ENCODE measurements around the gene PRRC2A.
A peak's percentile ranks its signal among the peaks of the same experiment; 100 is the strongest.
"Not testable (repeated sequence)": the region's sequence is repeated elsewhere in the genome, so short reads cannot be mapped to it uniquely, and the experiment has no call there.

Gene PRRC2A

GRCh38 chr6:31586008-31586407 lies 34.5 kb upstream of the PRRC2A start, which contains the start of gene LST1:
LST1 (plus strand) TSS chr6:31586277; CDS start chr6:31587300, 1,023 bp downstream.
- no peak for DNase-seq (ENCODE audit: low read depth)

DNA sequence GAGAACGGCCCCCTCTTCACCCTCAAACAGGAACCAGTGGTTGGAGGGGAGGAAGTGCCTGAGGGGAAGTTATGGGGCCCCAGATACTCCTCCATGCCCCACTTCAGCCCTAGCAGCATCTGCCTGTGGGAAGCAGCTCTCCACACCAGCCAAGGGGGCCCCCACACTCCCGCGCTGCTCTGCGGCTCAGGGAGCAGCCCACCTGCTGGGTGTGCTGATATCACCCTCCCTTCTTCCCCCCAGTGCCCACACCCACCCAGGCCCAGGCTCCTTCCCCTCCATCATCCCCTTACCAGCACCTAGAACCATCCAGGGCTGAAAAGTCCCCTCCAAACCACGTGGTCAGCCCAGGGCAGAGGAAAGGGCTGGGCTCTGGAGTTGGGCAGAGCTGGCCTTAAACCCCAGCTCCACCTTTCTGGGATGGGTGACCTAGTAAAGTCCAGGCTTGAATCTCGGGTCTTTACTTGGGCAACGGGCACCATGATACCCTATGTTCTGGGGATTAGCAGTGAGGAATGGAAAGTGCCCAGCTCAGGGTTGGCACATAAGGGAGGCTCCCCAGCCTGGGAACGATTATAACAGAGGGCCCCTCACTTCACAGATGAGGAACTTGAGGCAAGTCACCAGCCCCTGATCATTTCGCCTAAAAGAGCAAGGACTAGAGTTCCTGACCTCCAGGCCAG lies 33.8 kb upstream of the PRRC2A start:
- no peak for DNase-seq (ENCODE audit: low read depth)

DNA sequence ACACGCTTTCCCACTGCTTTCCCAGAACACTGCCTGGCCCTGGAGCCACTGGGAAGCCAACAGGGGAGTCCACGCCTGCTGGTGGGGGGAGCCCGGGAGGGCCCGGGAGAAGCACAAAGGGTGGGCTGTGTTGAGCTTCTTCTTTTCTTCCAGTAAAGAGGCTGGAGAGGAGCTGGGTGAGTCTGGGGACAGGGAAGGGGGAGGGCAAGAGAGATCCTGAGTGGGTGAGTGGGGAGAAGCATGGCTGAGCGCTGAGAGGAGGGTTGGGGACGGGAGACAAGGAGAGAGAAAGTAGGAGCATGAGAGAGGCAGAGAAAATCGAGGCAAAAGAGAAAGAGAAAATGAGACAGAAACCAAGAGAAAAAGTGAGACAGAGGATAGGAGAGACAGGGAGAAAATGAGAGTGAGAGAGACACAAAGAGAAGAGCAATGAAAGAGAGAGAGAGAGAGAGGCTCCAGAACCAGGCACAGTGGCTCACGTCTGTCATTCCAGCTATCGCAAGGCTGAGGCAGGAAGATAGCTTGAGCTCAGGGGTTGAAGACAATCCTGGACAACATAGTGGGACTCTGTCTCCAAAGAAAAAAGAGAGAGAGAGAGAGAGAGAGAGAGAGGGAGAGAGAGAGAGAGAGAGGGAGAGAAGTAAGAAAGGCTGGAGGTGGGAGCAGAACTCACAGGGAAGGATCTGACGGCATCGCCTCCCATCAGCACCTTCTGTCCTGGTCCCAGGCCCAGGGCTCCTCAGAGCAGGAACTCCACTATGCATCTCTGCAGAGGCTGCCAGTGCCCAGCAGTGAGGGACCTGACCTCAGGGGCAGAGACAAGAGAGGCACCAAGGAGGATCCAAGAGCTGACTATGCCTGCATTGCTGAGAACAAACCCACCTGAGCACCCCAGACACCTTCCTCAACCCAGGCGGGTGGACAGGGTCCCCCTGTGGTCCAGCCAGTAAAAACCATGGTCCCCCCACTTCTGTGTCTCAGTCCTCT lies 32.4 kb upstream of the PRRC2A start:
- DNase-seq (ENCODE audit: low read depth), result no peak

DNA sequence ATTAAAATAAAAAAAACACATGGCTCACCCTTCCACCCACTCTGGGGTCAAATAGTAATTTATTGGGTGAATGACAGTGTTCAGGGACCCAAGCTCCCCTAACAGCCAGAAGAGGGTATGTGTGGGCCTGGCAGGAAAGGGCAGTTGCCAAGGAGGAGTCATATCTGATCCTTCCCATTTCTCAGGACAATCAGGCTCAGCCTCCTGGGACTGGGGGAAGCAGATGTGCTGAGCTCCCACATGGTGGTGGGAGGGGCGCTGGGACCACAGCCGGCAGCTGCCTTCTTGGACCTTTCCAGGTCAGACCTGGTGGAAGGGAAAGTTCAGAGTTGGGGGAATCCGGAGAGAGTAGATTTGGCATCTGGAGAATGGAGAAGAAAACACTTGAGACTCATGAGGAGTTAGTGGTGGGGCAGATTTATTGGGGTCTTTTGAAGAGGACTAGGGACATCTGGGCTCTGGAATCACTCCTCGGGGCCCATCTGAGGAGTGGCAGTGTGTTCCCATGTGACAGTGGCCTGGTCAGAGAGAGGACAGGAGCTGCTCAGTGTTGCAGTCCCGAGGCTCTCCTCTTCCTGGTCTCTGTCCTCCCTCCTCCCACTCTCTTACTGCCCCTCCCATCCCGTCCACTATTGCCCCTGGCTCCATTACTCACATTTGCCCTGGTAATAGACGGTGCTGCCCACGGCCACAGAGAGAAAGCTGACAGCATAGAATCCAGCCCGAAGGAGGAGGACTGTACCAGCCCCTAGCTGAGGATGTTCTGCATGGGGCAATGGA lies 31.5 kb upstream of the PRRC2A start:
- DNase-seq (ENCODE audit: low read depth), result no peak

- not testable (repeated sequence) for DNase-seq (ENCODE audit: low read depth)
Observed at GRCh38 chr6:31590691-31591090, 29.8 kb upstream of the PRRC2A start.

DNA sequence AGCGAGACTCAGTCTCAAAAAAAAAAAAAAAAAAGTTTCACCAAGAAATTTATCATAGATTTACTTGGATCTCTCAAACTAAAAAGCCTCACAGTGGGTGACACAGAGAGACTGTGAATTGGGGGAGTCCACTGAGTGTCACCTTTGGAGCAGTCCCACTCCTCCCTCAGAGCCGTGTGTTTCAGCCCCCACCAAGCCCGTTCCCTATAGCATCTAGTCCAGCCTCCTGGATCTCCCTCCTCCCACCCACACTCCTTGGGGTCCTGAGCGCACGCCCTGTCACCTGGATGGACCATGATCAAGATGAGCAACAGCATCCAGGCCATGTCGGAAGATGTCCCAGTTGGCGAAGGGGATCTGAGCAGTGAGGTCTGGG lies 28.1 kb upstream of the PRRC2A start:
- DNase-seq (ENCODE audit: low read depth), result no peak

GRCh38 chr6:31597006-31597405 lies 23.5 kb upstream of the PRRC2A start:
- peak; percentile 28 for DNase-seq (ENCODE audit: low read depth)

DNA sequence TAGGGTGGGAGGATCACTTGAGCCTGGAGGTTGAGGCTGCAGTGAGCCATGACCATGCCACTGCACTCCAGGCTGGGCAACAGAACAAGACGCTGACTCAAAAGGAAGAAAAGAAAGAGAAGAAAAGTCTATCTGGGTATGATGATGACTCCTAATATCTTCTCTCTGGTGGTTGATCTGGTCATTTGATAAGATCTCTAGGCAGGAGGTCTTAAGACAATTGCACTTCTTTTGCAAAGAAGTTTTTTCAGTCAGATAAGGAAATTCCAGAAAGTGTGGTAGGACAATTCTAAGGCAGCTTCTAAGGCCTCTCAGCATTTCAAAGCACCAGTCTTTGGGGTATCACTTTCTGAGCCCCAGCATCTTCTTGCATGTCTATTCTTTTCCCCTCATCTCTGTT lies 13.2 kb upstream of the PRRC2A start:
- no peak for DNase-seq (ENCODE audit: low read depth)

DNA sequence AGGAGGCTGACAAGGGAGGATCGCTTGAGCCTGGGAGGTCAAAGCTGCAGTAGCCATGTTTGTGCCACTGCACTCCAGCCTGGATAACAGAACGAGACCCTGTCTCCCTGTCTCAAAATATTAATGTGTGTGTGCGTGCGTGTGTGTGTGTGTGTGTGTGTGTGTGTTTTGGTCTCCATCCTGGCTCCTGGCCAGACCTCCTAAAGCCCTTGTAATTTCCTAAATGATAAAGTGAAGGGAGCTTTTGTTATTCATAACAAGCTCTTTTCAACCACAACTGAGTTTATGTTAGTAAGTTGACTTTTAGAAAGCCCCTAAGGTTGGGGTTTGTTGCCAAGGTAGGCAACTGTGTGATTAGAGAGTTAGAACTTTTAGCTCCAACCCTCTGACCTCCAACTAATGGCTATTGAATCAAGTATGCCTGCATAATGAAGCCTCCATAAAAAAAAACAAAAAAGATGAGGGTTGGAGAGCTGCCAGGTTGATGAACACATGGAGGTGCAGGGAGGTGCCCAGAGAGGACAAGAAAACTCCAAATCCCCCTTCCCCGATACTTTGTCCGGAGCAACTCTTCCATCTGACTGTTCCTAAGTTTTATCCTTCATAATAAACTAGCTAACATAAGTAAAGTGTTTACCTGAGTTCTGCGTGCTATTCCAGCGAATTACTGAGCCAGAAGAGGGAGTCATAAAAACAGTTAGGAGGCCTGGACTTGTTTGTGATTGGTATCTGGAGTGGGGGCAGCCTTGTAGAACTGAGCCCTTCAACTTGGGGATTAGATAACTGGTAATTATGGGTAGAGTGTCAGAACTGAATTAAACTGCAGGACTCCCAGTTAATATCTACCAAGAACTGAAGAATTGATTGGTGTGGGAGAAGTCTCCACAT lies 10.8 kb upstream of the PRRC2A start:
- DNase-seq (ENCODE audit: low read depth), result no peak

DNA sequence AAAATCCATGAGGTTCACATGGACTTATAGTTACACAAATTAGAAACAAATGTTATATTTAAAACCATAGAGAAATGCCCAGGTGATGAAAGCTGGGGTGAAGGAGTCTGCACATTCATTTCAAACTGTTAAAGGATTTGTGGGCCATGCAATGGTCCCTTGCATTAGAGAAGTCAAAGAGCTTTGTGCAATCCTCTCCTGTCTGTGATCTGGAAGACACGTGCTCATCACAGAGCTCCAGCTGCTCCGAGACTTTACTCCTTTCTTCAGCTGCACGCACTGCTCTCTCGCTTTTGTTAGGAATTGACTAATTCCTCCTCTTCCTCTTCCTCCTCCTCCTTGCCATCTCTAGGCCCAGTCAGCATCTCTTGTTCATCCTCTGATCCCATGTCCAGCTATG lies 9.5 kb upstream of the PRRC2A start:
- no peak for DNase-seq (ENCODE audit: low read depth)

- no peak for DNase-seq (ENCODE audit: low read depth)
Observed at GRCh38 chr6:31614075-31614619, 6.4 kb upstream of the PRRC2A start.

DNA sequence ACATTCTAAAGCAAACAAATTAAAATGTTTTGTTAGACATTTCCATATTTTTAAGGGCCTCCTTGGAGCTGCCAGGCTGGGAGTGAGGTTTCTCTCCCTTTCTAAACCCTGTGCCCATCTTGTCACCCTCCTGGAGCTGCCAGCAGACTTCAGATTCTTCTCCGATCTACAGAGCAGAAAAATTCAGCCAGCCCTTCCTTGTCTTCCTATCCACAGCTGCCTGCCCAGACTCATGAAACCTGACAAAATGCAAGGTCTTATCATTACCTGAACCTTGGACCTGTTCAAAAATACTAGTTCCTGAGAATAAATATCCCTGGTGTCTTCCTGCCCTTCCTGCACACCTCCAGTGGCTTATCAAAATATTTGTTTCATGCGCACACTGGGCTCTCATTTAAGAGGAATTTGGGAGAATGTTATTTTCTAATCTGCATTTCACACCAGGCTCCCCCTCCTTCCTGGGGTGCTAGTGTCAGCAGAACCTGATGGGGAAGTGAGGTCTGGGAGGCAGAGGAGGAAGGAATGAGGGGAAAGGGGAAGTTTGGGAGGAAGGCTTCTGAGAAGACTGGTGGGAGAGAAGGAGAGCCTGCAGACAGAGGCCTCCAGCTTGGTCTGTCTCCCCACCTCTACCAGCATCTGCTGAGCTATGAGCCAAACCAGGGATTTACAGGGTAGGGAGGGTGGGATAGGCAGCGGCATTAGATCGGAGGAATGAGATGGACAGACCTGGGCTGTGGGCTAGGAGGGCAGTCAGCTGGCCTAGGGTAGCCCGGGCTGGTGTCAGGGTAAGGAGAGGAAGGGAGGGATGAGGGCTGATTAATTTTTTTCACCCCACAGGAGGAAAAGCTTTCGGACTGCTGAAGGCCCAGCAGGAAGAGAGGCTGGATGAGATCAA lies 5.6 kb upstream of the PRRC2A start, which contains the start of gene AIF1:
AIF1 (plus strand) TSS at position 551 of the 895 bp plus-strand sequence; CDS start at position 647, 96 bp downstream.
- DNase-seq (ENCODE audit: low read depth), result no peak

- no peak for DNase-seq (ENCODE audit: low read depth)
Observed at GRCh38 chr6:31615748-31616147, 4.8 kb upstream of the PRRC2A start.

GRCh38 chr6:31617010-31617409 lies 3.5 kb upstream of the PRRC2A start:
- DNase-seq (ENCODE audit: low read depth), result no peak

- DNase-seq (ENCODE audit: low read depth), result peak; percentile 96
Observed at GRCh38 chr6:31619805-31620585, 520 bp upstream of the PRRC2A start.

DNA sequence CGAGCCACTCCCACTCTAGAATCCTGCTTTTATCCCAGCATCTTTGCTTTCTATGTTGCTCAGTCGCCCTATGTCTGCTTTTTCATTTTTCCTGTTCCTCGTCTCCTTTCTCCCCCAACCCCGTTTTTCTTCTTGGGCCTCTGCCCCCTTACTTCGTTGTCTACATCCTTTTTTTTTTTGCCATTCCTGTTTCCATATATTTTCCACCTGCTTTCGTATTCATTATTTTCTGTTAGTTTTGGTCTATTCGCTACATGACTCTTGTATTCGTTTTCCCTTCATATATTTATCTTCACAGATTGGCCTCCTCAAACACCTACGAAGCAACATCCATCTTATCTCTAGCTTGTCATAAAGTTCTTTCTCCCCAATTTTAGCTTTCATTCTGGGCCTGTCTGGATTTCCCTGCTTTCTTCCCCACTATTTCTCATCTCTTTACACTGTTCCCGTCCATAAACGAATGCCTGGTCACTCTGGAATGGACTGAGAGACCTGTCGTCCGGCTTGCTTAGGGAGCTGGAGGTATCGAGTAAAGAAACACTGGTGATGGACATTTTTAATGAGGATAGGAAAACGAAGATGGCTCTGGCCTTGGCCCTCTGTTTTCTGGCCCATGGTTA lies 915 bp downstream of the PRRC2A start:
- DNase-seq (ENCODE audit: low read depth), result no peak

- DNase-seq (ENCODE audit: low read depth), result no peak
Observed at GRCh38 chr6:31621991-31622390, 1.5 kb downstream of the PRRC2A start.

DNA sequence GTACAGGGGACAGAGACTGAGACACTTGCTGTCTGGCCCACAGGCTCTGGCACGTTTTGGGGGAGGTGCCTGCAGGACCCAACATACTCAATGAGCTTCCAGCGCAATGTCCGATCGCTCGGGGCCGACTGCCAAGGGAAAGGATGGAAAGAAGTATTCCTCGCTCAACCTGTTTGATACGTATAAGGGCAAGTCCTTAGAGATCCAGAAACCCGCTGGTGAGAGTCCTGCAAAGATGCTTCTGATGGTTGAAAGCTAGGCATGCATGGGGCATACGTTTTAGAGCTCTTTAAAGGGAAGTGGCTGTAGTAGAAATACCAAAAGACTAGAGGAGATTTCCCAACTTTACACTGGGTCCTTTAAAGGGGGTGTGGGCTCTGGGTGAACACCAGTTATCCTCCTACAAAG lies 2.2 kb downstream of the PRRC2A start:
- DNase-seq (ENCODE audit: low read depth), result no peak

- no peak for DNase-seq (ENCODE audit: low read depth)
Observed at GRCh38 chr6:31624070-31624469, 3.6 kb downstream of the PRRC2A start.

All from activated T-cell treated with anti-CD3 and anti-CD28 coated beads for 24 hours (primary cell).